GM21515 (cell line): ENCODE data around the gene ITSN1.

Experiments
- ATAC-seq: cut with Tn5 transposase; IDR thresholded peaks from one replicate; pipeline ENCODE4 v1.9.1; 2021; ENCODE audit not compliant: unreplicated experiment

Gene ITSN1

DNA sequence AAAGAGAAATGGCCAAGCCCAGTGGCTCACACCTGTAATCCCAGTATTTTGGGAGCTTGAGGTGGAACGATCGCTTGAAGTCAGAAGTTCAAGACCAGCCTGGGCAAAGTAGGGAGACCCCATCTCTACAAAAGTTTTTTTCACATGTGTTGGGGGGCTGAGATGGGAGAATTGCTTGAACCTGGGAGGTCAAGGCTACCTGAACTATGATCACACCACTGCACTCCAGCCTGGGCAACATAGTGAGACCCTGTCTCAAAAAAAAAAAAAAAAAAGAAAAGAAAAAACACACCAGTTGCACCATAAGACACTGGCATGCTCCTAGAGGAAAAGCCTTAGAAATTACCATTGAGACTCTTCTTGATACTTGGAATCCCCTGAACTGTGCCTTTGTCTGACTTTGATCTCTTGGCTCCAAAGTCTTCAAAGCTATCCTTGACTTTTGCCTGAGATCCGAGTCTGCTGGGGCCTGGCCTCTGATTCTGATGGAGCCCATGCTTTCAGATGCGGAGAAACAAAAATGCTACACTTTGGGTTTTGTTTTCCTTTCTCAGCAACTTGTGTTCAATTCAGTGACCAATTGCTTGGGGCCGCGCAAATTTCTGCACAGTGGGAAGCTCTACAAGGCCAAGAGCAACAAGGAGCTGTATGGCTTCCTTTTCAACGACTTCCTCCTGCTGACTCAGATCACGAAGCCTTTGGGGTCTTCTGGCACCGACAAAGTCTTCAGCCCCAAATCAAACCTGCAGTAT lies 239.6 kb downstream of the ITSN1 start:
- ATAC-seq, result no peak

DNA sequence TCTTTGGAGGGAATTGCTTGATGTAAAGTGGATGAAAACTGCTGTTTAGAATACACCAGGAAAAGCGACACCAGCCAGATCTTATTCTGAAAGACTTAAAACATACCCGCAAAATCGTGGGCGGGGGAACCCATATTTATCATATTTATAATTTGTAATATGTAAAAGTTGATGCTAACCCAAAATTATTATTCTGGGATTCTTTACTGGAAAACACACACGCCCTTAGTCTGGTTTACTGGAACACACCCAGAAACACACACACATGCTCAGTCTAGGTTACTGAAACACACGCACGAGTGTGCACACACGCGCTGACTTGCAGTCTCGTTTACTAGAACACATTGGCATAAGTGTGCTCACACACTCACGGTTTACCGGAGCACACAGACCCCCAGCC lies 240.8 kb downstream of the ITSN1 start:
- no peak for ATAC-seq

DNA sequence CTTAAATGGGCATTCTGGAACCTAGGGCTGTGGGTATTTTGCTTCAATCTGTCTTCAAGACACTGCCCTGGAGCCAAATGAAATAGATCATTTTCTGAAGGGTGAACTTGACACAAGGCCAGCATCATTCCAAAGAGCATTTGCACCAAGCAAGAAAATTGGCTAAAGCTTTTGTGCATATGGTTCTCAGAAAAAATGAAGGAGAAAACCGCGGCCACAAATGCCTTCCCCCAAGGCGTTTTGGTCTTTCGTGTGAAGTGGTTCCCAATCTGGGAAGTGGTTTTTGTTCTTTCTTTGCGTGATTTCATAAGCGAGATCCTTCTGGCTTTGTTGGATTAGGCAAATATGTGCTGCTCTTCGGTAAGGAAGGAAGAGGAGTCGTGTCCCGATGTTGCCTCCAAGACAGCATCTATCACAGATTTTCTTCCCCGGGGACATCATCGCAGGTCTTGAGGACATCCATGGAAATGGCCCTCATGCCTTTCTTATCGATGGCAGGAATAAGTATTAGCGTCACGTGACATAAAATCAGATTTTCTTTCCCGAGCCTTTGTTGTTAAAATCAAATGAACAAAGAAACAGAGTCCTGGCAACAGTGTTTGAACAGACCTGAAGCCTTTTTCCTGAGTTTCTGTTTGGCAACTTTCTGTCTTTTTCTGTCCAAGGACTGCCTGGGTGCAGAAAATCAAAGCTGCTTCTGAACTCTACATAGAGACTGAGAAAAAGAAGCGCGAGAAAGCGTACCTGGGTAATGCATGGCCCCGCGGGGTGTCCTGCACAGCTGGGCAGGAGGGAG lies 242.3 kb downstream of the ITSN1 start:
- no peak for ATAC-seq

DNA sequence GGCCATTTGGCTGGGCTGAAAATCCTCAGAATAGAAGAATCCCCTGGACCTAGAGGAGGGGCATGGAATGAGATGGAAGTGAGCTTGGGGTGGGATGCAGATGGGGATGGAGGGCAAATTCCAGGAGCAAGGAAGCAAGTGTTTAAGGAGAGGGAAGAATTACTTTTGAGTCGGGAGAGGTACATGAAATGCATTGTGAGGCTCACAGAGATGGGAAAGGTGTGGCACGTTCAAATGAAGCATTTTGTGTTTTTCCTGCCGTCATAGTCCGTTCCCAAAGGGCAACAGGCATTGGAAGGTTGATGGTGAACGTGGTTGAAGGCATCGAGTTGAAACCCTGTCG lies 242.8 kb downstream of the ITSN1 start:
- no peak for ATAC-seq

DNA sequence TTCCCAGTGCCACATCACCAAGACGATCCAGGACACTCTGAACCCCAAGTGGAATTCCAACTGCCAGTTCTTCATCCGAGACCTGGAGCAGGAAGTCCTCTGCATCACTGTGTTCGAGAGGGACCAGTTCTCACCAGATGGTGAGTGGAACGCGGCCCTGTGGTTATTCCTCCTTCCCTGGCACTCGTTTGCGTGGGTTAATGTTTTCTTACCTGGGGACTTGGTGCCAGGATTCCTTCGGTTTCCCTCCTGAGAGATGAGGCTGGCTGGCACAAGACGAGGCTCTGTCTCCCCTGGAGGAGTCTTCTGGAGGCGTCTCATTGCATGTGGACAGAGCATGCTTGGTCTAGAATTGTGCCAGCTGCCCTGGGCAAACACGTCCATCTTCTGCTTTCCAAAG lies 244.0 kb downstream of the ITSN1 start:
- ATAC-seq, result no peak

DNA sequence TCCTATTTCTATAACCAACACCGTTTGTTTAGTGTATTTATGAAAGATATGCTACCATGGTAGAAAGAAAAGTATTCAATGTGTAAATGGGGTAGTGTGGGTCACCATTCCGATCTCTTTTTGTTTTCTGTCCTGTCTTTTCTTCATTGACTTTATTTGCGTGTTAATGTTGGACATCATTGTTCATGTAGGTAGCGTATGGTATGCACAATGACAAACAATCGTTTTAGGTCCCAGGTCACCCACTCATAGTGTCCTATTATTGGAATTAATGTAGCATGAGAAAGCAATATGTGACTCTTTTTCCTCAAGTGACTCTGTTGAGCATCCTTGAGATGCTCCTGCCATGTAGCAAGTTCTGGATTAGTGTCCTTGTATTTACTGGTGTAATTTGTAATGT lies 247.9 kb downstream of the ITSN1 start:
- no peak for ATAC-seq

DNA sequence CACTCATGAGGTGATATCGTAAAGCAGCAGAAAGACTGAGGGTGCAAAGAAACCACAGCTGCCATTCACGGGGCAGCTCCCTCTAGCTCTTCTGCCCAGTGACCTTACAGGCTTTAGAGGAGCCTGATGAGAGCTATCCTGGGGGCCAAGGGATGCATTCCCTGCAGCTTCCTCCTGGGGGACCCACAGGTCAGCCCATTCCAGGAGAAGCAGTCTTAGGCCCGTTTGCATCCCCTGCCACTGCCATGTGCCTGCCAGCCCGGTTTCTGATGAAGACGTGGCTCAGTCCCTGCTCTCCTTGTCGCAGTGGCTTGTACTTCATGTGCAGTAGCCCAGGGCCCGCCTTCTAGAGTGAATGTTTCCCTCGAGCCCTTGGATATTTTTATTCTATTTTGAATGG lies 250.6 kb downstream of the ITSN1 start:
- no peak for ATAC-seq

DNA sequence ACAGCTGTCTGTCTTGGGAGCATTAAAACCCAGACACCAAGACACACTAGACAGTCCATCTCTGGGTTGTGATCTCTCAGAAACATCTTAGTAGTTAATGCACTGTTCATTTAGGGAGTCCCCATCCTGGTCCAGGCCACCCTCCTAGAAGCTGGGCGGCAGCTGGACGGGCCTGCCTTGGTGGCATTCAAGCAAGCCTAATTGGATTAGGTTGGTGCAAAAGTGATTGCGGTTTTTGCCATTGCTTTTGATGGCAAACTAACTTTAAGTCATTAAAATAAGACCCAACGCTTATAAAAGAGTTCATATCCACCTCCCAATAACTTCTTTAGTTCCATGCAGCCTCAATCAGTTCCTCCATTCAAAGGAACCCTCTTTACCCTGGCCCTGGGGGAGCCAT lies 251.6 kb downstream of the ITSN1 start:
- no peak for ATAC-seq

DNA sequence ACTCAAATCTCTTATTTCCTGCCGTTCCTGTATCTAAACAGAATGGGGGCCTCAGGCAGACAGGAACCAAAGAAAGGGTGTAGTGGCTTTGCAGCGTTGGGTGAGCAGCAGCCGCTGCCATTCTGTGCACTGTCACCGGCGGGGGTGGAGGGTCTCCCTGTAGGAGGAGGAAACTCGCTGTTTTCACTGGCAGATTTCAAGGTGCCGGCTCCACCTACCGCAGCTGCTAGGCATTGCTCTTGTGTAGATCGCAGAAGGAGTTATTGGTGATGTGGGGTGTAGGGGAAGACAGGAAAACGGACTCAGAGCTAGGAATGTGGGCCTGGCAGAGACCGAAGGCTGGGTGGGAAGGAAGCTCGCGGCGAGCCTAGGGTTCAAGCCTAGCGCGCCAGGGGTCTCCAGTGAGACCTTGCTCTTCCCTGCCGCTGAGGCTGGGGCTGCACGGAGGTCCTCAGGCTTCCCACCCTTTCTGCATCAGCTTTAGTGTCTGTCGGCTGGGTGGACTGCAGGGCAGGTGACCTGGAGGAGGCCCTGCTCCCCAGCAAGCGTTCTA lies 252.5 kb downstream of the ITSN1 start:
- no peak for ATAC-seq

DNA sequence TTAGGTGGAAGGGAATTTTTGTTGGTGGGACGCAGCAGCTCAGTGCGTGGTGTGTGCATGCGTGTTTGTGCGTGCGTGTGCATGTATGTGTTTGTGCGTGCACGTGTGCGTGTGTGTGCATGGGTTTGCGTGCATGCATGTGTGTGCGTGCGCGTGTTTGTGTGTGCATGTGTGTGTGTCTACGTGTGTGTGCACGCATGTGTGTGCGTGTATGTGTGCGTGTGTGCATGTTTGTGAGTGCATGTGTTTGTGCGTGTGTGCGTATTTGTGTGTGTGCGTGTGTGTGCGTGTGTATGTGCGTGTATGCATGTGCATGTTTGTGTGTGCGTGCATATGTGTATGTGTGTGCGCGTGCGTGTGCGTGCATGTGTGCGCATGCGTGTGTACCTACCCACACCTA lies 253.1 kb downstream of the ITSN1 start:
- ATAC-seq, result no peak

DNA sequence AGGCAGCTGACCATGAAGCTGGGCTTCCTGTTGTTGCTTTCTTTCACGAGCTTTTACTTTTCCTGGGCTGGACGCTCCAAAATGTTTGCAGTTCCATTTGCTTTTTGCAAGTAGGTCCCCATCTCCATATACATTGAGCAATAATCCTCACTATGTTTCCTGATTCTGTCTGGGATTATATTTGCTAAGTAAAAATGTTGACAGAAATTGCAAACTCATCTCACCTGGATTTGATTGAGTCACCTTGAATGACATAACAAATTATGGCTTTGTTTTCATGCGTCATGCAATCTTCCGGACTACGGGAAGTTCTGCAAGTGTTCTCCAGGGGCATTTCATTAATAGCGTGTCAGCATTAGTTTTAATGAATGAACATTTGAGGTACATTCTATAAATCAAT lies 254.4 kb downstream of the ITSN1 start:
- ATAC-seq, result no peak

DNA sequence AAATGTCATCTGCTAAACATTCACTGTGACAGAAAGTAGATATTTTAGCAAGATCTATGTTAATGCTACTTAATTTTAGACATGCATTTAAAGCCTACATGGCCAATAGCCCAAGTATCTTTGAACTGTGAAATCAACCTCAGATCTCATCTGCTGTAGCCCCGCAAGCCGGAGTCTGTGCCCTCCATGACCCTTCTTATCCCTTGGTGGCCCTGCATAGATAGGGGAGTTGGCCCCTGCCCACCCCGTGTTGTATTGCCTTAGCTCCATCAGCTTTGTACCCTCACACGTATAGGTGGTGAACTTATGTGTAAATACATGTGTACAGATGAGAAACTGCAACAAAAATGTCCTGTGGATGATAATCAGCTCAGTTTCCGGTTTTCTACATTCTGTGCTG lies 254.8 kb downstream of the ITSN1 start:
- ATAC-seq, result no peak

DNA sequence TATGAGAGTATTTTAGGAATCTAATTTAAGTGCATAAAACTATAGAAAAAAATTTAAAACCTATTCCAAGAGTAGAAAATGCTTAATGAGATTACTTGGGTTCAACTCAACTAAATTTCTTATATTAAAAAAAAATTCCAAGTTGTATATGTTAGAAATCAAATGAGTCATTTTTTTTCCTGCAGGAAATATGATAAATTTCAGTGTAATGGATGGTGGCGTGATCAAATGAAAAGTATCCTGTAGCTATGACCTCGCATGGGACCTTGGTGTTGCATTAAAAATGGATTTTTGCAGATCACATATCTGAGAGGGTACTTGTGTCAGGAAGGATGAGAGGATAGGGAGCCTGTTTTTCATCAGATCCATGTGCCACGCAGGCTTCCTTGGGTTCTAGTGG lies 255.4 kb downstream of the ITSN1 start:
- no peak for ATAC-seq

DNA sequence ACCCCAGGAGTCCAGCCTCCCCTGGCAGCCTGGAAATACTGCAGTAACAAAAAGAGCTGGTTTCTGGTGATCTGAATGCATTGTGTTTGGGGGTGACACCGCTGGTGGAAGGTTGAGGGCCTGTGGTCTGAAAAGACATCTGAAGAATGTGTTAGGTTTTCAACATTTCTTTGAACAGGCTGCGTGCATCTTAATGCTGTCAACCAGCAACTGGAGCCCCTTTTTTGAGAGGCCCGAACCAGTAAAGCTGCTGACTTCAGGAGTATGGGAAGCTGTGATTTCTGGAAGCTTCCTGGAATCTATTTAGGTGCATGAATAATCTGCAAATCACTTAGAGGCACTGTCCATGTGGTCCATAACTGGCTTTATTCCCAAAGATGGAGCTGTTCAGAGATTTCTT lies 256.3 kb downstream of the ITSN1 start:
- ATAC-seq, result no peak

DNA sequence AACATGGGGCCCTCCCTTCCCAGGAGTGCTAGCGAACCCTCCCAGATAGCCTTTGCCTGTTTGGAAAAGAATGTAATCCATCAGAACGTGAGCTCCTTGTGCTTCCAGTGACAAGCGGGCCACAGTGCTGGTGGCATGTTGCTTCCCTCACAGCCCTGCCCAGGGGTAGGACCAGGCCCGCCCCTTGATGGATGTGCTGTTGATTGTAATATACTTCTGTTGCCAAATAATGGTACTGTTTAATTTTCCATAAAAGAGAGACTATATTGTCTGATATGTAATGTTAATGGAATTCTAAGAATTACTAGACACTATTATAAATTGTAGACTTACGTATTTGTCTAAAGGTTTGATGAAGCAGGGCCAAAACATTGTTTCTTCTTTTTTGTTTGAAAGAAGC lies 256.9 kb downstream of the ITSN1 start:
- no peak for ATAC-seq

DNA sequence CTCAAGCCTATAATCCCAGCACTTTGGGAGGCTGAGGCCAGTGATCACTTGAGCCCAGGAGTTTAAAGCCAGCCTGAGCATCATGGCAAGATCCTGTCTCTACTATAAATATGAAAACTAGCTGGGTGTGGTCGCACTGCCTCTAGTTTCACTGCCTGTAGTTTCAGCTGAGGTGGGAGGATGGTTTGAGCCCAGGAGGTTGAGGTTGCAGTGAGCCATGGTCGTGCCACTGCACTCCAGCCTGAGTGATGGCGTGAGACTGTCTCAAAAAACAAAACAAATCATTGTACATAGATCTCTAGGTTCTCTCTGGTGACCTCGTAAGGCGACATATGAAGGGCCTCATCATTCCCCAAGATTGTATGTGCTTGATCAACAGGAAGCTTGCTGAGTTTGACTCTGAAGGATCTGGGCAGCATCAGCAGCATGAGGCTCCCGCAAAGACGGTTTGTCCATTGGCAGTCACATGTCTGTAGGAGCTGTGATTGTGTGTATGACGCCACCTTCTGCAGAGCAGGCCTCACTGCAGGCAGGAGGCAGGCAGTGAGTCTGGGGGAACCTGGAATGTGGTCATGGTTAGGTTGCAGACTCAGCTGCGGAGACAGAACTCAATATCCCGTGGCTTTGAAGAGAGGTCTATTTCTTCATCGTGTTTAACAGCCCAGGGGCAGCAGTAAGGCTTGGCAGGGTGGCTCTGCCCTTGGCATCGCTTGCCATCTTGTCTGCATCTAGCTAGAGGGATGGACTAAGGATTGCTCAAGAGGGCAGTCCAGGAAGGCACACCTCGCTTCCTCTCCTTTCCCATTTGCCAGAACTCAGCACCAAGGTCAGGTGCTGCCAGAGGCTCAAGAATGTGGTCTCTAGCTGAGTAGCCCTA lies 259.3 kb downstream of the ITSN1 start:
- no peak for ATAC-seq

DNA sequence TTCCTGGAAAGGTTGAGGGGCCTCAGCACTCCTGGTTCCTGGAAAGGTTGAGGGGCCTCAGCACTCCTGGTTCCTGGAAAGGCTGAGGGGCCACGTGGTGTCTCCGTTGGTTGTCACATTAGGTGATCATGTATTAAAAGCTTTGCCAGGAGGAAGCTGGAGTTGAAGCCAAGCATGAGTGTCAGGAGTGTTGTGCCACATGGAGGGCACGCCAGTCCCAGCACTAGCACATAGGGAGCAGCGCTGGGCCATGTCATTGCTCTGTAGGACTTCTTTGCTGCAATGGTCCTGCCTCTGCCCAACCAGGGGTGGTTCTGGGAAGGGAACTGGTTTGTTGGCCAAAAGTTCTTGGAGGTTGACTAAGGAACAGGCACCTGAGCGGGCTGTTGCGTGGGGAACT lies 260.0 kb downstream of the ITSN1 start:
- ATAC-seq, result no peak

DNA sequence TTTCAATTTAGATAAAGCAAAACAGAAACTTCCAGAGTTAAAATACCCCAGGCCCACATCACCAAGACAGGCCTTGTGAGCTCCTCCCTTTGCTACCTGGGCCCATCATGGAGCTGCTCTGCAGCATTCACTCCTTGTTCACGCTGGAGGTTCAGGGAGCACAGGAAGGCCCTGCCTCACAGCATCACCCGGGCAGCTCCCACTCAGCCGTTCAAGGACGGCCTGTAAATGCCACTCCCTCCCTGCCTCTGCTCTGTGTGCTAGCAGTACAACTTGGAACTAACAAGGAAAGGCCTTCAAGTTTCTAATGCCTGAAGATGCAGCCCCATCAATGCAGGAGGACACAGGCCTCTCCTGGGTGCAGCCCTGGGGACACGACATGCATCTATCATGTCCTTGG lies 261.7 kb downstream of the ITSN1 start:
- ATAC-seq, result no peak

DNA sequence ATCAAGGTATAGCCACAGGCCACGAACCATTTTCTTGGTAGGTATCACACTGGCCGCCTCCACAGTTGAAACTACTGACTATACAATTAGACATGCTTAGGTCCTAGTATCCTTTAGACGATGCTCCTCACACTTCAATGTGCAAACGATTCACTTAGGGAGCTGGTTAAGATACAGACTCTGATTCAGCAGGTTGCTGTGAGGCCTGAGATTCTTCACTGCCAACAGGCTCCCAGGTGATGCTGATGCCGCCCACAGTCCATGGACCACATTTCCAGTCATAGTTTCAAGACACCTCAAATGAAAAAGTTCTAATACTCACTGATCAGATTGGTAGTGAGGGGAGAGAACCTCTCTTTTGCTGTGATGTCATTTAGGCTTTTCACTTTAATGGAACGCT lies 266.5 kb downstream of the ITSN1 start:
- no peak for ATAC-seq

DNA sequence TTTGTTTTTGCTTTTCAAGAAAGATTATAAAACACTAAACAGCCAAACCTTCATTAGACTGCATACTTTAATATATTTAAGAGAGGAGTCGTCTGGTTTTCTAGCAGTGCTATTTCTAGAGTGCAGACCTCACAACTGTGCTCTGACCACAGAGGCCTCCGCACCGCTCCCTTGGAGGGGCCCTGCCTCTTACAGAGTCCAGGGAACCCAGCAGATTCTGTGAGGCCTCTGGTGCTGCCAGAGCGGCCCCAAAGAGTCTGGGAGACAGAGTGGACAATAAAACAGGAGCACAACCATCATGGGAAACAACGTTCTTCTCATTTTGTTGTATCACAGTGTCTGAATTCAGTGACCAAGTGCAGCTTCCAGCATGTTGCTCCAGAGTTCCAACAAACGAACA lies 267.5 kb downstream of the ITSN1 start:
- ATAC-seq, result no peak

DNA sequence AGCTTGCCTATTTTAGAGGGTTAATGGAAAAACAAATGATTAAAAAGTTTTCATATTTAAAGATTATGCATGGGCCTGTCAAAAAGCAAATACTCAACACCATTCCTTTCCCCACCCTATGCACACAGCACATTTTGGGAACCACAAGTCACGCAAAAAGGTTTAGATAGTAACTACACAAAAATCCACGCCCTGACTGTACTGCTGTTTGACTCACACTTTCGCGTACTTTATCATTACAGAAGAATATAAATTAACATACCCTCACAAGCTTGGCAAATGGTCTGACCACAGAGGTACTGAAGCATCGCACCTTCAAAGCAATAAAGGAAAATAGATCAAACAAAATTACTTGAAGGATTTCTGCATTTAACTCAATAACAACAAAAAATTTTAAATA lies 271.9 kb downstream of the ITSN1 start:
- ATAC-seq, result no peak
